ENCODE measurements around the gene NYNRIN.

The NYNRIN gene

GRCh38 chr14:24429395-24430142, 30.8 kb downstream of the NYNRIN start, which contains the start of the genes CBLN3 and KHNYN:
CBLN3 (minus strand) TSS chr14:24429668; CDS start chr14:24429054, 614 bp downstream.
KHNYN (plus strand) TSS chr14:24429954; CDS start chr14:24430731, 777 bp downstream.
- Histone ChIP-seq H3K9me3 (ENCODE audit: severe bottlenecking) (no peaks in the 10 kb centered on the region), H3K27ac (peak within 1 kb of the TSS; percentile 91), H3K4me3 (ENCODE audit: low read depth, low read length) (peak within 1 kb of the TSS; percentile 56), H3K27me3 (ENCODE audit: insufficient read depth, low read depth, severe bottlenecking) (no peaks in the 10 kb centered on the region), H3K36me3 (peaks cover 17% of the 10 kb centered on the region)
- DNase-seq, result peak; percentile 91
- TF ChIP-seq CTCF (IDR thresholded peaks at IDR 0.05; ENCODE audit: low read depth, low read length), result no peak

GRCh38 chr14:24430143-24430681, 31.4 kb downstream of the NYNRIN start:
- peak overlapping the region; percentile 91 for H3K27ac ChIP-seq
- H3K36me3 ChIP-seq, result peaks cover 17% of the 10 kb centered on the region
- H3K4me3 ChIP-seq (ENCODE audit: low read depth, low read length), result peak overlapping the region; percentile 56
- peak; percentile 88 for DNase-seq
- no peaks in the 10 kb centered on the region for H3K9me3 ChIP-seq (ENCODE audit: severe bottlenecking)
- H3K27me3 ChIP-seq (ENCODE audit: insufficient read depth, low read depth, severe bottlenecking), result no peaks in the 10 kb centered on the region
- TF ChIP-seq CTCF (IDR thresholded peaks at IDR 0.05; ENCODE audit: low read depth, low read length), result no peak

- no peak for TF ChIP-seq CTCF (IDR thresholded peaks at IDR 0.05; ENCODE audit: low read depth, low read length)
- peak overlapping the region; percentile 56 for H3K4me3 ChIP-seq (ENCODE audit: low read depth, low read length)
- no peak for DNase-seq
- H3K27me3 ChIP-seq (ENCODE audit: insufficient read depth, low read depth, severe bottlenecking), result no peaks in the 10 kb centered on the region
- H3K27ac ChIP-seq, result peak overlapping the region; percentile 91
- no peaks in the 10 kb centered on the region for H3K9me3 ChIP-seq (ENCODE audit: severe bottlenecking)
- peaks cover 17% of the 10 kb centered on the region for H3K36me3 ChIP-seq
Measured at GRCh38 chr14:24430682-24431568, 32.1 kb downstream of the NYNRIN start.

- H3K4me3 ChIP-seq (ENCODE audit: low read depth, low read length), result no peak overlapping the region
- H3K27ac ChIP-seq, result peak overlapping the region; percentile 91
- no peaks in the 10 kb centered on the region for H3K9me3 ChIP-seq (ENCODE audit: severe bottlenecking)
- peaks cover 24% of the 10 kb centered on the region for H3K36me3 ChIP-seq
- peak; percentile 95 for TF ChIP-seq CTCF (IDR thresholded peaks at IDR 0.05; ENCODE audit: low read depth, low read length)
- H3K27me3 ChIP-seq (ENCODE audit: insufficient read depth, low read depth, severe bottlenecking), result no peaks in the 10 kb centered on the region
- DNase-seq, result peak; percentile 95
Measured at GRCh38 chr14:24431569-24432258, 32.9 kb downstream of the NYNRIN start.
